ENCODE data around the gene TIGD2. TPM values are rescaled to one million over a fixed set of nuclear protein-coding genes. Genes with fewer than 3 reads are reported as not detected.

Gene TIGD2
- total RNA-seq, 1 donor from 2014 or later: 10.8 TPM

DNA sequence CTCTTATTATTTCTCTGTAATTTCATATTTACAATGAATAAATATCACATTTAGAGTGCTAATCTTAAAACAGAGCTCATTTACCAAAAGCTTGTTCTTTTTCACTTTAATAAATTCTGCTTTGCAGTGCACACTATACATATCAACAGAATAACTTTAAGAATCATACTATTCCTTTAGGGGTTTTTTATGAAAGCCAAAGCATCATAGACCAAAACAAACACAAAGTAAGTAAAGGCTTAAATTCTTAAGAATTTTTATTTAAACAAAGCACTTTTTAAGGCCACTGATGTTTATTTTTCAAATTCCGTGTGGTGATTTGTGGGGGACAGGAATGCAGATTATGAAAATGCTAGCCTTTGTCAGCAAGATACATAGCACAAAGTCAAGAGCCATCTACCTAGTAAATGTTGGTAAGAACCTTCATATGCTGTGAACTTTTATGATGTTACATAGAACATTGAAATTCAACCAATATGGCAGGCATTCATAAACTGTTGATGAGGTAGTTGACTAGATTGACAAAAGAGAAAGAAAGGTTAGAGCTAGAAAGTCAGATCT is 17.8 kb downstream of the TIGD2 start:
- TF ChIP-seq, protein P1, sequence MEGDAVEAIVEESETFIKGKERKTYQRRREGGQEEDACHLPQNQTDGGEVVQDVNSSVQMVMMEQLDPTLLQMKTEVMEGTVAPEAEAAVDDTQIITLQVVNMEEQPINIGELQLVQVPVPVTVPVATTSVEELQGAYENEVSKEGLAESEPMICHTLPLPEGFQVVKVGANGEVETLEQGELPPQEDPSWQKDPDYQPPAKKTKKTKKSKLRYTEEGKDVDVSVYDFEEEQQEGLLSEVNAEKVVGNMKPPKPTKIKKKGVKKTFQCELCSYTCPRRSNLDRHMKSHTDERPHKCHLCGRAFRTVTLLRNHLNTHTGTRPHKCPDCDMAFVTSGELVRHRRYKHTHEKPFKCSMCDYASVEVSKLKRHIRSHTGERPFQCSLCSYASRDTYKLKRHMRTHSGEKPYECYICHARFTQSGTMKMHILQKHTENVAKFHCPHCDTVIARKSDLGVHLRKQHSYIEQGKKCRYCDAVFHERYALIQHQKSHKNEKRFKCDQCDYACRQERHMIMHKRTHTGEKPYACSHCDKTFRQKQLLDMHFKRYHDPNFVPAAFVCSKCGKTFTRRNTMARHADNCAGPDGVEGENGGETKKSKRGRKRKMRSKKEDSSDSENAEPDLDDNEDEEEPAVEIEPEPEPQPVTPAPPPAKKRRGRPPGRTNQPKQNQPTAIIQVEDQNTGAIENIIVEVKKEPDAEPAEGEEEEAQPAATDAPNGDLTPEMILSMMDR (IDR thresholded peaks at IDR 0.05; ENCODE audit: unreplicated experiment): no peak
- Mint-ChIP-seq H3K4me1 (peaks cover 14% of the 10 kb centered on the region), H3K4me3 (no peak overlapping the region), H3K36me3 (no peaks in the 10 kb centered on the region), H3K27me3 (ENCODE audit: low read depth) (no peaks in the 10 kb centered on the region), H3K27ac (no peak overlapping the region), H3K9me3 (no peaks in the 10 kb centered on the region)
- DNase-seq (ENCODE audit: low spot score in 2 of 2, unreplicated experiment in 2 of 2): no peak

DNA sequence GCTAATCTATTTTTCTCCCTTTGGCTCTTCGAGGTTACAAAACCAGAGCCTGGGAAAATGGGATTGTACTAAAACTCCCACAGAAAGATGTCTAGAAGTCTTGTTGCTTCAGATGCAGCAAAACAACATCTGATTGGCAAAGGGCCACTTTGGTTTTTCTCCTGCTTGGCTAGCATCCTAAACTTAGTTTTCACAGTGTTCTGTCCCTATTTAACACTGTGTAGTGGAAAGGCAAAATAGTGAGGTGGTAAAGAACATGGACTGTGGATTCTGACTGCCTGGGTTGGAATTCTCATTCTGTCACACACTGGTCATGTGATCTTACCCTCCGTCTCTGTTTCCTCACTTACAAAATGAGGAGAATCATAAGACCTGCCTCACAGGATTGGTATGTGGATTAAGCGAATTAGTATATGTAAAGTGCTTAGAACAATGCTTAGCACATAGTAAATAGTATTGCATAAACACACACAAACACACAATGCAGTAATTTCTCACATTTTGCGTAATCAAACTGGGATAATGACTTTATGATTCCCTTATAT is 23.5 kb downstream of the TIGD2 start:
- Mint-ChIP-seq H3K27ac (peak overlapping the region; percentile 60), H3K27me3 (ENCODE audit: low read depth) (no peaks in the 10 kb centered on the region), H3K4me3 (no peak overlapping the region), H3K36me3 (no peaks in the 10 kb centered on the region), H3K9me3 (no peaks in the 10 kb centered on the region), H3K4me1 (peaks cover 24% of the 10 kb centered on the region)
- TF ChIP-seq, protein P1 (IDR thresholded peaks at IDR 0.05; ENCODE audit: unreplicated experiment): no peak
- DNase-seq (ENCODE audit: low spot score in 2 of 2, unreplicated experiment in 2 of 2): no peak

DNA sequence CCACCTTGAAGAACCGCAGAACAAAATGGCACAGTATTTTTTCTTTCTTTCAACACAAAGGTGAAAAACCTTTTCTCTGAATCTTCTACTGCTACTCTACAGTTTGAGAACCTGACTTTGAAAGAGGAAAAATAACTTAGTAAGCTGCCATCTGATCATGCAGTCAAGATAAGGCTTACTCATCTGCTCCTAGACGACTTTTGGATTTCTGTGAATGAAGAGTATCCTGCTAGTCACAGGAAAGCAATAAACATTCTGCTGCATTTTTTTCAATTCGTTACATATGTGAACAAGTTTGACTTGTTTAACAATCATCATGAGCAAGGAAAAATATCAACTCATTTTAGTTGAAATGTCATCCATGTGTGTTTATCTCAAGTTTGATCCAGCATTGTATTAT is 25.2 kb downstream of the TIGD2 start:
- DNase-seq (ENCODE audit: low spot score in 2 of 2, unreplicated experiment in 2 of 2): no peak
- TF ChIP-seq, protein P1 (IDR thresholded peaks at IDR 0.05; ENCODE audit: unreplicated experiment): no peak
- Mint-ChIP-seq H3K27ac (peak overlapping the region; percentile 39), H3K4me3 (no peak overlapping the region), H3K9me3 (no peaks in the 10 kb centered on the region), H3K27me3 (ENCODE audit: low read depth) (no peaks in the 10 kb centered on the region), H3K36me3 (no peaks in the 10 kb centered on the region), H3K4me1 (peaks cover 24% of the 10 kb centered on the region)

DNA sequence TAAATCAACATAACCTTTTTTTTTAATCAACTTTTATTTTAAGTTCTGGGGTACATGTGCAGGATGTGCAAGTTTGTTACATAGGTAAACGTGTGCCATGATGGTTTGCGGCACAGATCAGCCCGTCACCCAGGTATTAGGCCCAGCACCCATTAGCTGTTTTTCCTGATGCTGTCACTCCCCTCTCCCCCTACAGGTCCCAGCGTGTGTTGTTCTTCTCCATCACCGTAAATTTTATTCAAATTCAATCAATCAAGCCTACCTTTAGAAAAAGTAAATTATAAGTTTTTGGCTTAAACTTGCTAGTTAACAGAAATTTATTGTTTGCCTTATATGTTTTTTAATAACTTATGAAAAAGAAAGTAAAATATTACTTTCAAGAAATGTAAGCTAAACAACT is 25.9 kb downstream of the TIGD2 start:
- Mint-ChIP-seq H3K27me3 (ENCODE audit: low read depth) (no peaks in the 10 kb centered on the region), H3K36me3 (no peaks in the 10 kb centered on the region), H3K4me1 (peaks cover 24% of the 10 kb centered on the region), H3K9me3 (no peaks in the 10 kb centered on the region), H3K4me3 (no peak overlapping the region), H3K27ac (no peak overlapping the region)
- TF ChIP-seq, protein P1 (IDR thresholded peaks at IDR 0.05; ENCODE audit: unreplicated experiment): no peak
- no peak for DNase-seq (ENCODE audit: low spot score in 2 of 2, unreplicated experiment in 2 of 2)

DNA sequence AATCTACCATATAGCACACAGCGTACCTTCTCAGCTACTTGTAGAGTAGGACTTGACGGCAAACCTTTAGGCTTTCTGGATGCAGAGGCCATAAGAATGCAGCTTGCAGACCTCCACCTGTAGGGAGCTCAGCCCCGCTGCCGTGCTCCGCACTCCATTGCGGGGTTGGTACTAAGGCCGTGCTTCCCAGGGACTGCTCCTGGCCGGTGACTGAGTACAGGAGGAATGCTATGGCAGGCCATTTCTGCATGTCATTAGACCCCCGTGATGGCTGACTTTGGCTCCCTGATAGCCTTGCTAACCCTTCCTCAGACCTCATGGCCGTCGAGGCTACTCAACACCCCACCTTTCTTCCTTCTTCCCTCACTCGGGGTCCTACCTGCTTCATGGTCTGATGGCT is 26.4 kb downstream of the TIGD2 start:
- peaks cover 20% of the 10 kb centered on the region for H3K4me1 Mint-ChIP-seq
- DNase-seq (ENCODE audit: low spot score in 2 of 2, unreplicated experiment in 2 of 2): no peak
- H3K36me3 Mint-ChIP-seq: no peaks in the 10 kb centered on the region
- TF ChIP-seq, protein P1 (IDR thresholded peaks at IDR 0.05; ENCODE audit: unreplicated experiment): no peak
- no peak overlapping the region for H3K4me3 Mint-ChIP-seq
- no peak overlapping the region for H3K27ac Mint-ChIP-seq
- H3K27me3 Mint-ChIP-seq (ENCODE audit: low read depth): no peaks in the 10 kb centered on the region
- no peaks in the 10 kb centered on the region for H3K9me3 Mint-ChIP-seq

Data from mesothelial cell of epicardium (in vitro differentiated cells).